ENCODE results near the gene TMPRSS13.

TMPRSS13 gene

GRCh38 chr11:117900720-117901440, 28.3 kb downstream of the TMPRSS13 start:
- no peak for DNase-seq (ENCODE audit: insufficient read length, low spot score)
- FAIRE-seq = no peak

DNA sequence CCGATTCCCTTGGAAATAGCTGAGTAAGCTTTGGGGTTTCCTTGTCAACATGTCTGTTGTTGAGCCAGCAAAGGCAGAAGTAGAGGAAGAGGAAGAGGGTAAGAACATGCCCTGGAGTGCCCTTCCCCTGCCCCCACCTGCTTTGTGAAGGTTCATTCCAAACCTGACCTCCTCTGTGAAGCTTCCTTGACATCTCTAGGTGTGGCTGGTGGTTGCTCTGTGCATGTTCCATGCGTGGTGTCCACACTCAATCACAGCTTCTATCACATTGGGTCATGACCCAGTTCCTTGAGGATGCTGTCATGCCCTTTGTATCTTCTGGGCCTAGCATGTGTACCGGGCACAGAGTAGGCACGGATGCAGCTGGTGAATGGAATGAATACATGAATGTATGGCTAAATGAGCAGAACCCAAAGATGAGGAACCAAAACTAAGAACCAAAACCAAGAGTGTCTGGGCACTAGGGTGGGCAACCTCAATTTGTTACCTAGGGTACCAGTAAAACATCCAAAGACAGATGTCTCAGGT, 29.0 kb downstream of the TMPRSS13 start:
- DNase-seq (ENCODE audit: insufficient read length, low spot score) = no peak
- no peak for FAIRE-seq

GRCh38 chr11:117898059-117898458, 31.1 kb downstream of the TMPRSS13 start:
- DNase-seq (ENCODE audit: insufficient read length, low spot score) (no peak), FAIRE-seq (no peak)

DNA sequence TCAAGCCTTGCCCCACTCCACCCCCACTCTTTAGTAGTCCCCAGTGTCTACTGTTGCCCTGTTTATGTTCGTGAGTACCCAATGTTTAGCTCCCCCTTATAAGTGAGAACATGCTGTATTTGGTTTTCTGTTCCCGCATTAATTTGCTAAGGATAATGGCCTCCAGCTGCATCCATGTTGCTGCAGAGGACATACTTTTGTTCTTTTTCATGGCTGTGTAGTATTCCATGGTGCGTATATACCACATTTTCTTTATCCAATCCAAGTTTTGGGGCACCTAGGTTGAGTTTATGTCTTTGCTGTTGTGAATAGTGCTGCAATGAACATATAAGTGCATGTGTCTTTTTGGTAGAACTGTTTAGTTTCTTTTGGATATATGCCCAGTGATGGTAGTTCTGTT, 36.6 kb downstream of the TMPRSS13 start:
- no peak for FAIRE-seq
- no peak for DNase-seq (ENCODE audit: insufficient read length, low spot score)

DNA sequence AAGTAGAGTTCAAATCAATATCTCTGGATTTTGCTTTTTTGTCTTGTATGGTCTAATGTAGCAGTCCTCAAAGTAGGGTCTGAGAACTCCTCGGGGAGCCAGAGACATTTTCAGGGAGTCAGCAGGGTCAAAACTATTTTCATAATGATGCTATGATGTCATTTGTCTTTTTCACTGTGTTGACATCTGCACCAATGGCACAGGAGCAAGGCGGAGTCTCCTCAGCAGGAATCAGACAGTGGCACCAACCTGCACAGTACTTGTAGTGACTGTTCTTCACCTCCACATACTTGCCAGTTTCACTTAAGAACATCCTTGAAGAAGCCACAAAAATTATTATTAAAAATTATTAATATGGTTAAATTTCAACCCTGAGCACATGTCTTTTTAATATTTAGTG, 37.8 kb downstream of the TMPRSS13 start:
- DNase-seq (ENCODE audit: insufficient read length, low spot score) (no peak), FAIRE-seq (no peak)

DNA sequence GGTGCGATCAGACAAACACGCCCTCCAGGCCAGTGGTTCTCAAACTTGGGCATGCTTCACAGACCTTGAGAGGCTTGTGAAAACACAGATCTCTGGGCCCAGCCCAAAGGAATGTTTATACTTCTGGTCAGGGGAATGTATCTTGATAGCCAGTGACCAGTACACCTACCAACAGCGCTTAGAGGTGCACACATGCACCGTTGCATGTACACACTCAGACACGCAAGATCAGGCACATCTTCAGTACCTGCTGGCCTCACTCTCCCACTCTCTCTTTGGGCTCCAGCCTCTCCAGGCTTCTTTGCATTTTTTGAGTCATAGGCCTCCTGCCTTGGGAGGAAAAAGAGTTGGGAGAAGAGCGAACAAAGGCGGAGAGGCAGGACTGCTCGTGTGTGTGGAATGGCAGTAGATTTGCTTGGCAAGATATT, 41.0 kb downstream of the TMPRSS13 start:
- no peak for FAIRE-seq
- no peak for DNase-seq (ENCODE audit: insufficient read length, low spot score)

GRCh38 chr11:117887431-117888138, 41.6 kb downstream of the TMPRSS13 start:
- no peak for FAIRE-seq
- no peak for DNase-seq (ENCODE audit: insufficient read length, low spot score)

DNA sequence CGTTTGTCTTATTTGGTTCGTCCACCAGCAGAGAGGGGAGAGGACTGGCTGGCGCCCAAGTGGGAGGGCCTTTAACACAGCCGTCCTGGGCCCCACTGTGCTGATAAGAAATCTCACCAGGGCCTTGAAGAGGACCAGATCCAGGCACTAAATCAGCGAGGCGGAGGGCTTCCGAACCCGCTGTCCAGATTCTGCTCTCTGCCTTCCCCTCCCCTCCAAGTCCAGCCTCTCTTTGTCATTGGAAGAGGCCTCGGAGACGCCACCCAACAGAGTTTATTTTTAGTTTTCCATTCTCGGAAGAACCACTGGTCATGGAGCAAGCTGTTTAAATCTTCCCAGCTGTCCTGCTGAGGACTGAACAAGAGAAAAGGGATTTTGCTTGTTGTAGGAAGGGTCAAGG, 43.4 kb downstream of the TMPRSS13 start:
- FAIRE-seq (no peak), DNase-seq (ENCODE audit: insufficient read length, low spot score) (no peak)

- FAIRE-seq = no peak
These were observed 44.2 kb downstream of the TMPRSS13 start for GRCh38 chr11:117884994-117885393.

DNA sequence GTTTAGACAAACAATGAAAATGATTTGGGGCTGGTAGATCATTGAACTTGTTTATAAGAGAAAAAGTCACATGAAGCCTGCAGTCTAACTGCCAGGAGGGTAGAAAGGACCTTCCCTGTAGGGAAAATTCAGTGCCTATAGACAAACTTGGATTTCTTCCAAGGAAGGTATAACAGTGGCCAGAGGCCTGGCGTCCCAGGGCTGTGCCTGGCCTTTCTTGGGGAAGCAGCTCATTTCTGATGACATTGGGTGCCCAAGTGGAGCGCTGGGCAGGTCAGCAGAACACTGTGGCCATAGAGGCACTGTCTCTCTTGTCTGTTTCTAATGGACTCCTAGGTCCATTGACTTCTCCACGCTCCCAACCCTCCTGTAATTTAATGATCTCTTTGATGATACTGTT, 46.1 kb downstream of the TMPRSS13 start:
- no peak for FAIRE-seq
- no peak for DNase-seq (ENCODE audit: insufficient read length, low spot score)

More at GRCh38 chr11:117884994-117885393, 44.2 kb downstream of the TMPRSS13 start:
- DNase-seq (ENCODE audit: insufficient read length, low spot score) = no peak

DNA sequence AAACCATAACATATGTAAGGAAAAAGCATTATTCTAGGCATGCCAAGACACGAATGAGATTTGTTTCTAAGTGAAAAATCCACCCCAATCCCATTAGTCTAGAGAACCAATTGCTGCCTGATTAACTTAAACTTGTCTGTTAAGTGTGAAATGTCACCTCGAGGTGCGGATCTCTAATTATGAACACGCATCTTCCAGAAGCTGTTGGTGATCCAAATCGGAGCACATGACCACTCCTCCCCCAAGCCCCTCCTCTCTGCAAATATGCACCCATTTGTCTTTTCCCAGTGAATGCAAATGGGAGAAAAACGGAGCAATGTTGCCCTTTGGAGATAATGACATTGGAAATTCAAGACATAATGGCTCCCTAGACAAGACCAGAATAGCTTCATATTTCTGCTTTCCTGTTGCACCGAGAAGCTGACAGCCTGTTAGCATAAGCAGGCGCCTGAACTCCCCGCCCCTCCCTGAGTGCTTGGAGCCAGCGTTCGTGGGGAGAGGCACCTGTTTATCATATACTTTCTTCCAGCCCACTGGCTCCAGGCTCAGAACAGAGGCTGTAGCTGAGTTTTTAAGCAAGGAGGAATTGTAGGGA, 46.8 kb downstream of the TMPRSS13 start:
- DNase-seq (ENCODE audit: insufficient read length, low spot score) (no peak), FAIRE-seq (no peak)

- FAIRE-seq (no peak), DNase-seq (ENCODE audit: insufficient read length, low spot score) (no peak)
These were observed 48.0 kb downstream of the TMPRSS13 start for GRCh38 chr11:117881217-117881616.

DNA sequence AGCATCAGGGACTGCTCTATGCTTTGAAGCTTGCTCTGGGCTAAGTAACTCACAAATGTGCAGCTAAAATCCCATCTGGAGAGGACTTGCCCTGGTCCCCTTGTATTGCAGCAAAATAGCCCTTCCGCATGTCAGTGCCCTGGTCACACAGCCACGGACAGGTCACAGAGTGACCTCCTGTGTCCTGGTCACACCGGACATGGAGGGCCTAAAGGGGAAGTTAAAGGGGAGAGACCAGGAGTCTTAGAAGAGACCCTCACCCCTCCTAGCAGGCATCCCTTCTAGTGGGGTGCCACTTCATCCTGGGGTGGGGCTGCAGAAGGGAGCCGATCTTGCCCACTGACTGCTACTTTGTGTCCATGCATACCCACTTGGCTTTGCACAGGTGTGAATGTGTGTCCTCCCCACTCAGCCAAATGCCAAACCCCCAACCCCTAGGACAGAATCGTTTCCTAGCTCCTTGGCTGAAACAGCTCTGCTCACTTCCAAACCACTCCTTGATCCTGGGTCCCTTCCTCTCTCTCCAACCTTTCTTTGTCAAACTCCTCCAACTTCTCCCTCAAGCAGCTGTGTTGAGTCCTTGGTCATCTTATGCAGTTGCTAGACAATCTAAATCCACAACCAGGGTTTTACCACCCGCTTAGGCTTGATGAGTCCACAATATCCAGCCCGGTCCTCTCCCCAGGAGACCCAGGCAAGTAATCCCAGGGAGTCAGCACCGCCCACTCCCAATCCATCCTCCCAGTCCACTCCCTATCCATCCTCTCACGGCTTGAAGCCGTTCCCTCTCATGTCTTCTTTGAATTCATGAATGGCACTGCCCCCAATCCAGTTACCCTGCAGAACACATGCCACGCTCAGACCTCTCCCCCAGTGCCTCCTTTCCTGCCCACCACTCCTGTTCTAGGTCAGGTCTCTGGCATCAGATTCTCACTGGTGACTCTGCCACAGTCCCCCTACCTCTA, 49.4 kb downstream of the TMPRSS13 start:
- FAIRE-seq (no peak), DNase-seq (ENCODE audit: insufficient read length, low spot score) (no peak)

DNA sequence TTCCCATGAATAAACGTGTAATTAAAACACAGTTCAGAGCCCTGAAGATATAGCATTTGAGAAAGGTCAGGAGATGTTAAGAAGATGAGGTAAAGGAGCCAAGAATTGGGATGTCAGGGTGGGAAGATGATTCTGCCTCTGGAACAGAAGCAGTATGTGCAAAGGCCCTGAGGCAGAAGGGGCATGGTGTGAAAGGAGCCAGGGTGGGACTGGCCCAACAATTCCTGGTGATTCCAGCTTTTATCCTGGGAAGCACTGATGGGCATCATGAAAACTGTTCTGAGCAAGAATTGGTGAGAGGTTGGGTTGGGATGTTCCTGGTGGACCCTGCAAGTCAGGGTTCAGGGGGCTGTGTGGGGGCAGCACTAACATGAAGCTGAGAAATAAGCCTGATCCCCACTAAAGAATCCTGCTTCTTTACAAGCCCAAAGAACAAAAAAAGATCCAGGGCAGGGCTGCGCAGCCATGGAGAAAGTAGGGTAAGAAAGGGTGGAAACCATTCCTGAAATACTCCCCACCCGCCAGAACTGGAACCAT, 50.2 kb downstream of the TMPRSS13 start:
- no peak for FAIRE-seq
- no peak for DNase-seq (ENCODE audit: insufficient read length, low spot score)

- DNase-seq (ENCODE audit: insufficient read length, low spot score) (no peak), FAIRE-seq (no peak)
These were observed 50.8 kb downstream of the TMPRSS13 start for GRCh38 chr11:117878314-117878938.

GRCh38 chr11:117877120-117877784, 52.0 kb downstream of the TMPRSS13 start:
- DNase-seq (ENCODE audit: insufficient read length, low spot score) (no peak), FAIRE-seq (no peak)

- peak; percentile 69 for DNase-seq (ENCODE audit: insufficient read length, low spot score)
- no peak for FAIRE-seq
These were observed 52.7 kb downstream of the TMPRSS13 start, which contains the start of gene FXYD6 for GRCh38 chr11:117876341-117877119. Gene FXYD6 (minus strand): TSS chr11:117876658. CDS start chr11:117842776, 33,882 bp downstream.

DNA sequence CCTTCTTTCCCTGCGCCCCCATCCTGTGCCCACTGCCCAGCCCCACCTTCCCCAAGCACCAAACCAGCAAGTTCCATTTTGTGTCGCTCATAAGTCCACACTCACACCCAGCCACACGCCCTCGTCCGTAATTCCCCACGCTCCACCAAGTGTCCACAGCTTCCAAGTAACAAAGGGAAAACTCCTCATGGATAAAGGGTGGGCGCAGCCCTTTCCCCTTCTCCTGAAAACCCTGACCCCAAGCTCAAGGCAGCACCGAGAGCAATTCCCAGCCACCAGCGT, 53.2 kb downstream of the TMPRSS13 start:
- FAIRE-seq (no peak), DNase-seq (ENCODE audit: insufficient read length, low spot score) (no peak)

Data from HTR-8/SVneo (cell line).